OCI-LY7 (cell line): Measurements from ENCODE around the gene AKT3.

Experiments used
- CTCF ChIP-seq: fragments of 200-600 bp; sonication (generic); conservative IDR thresholded peaks from 2 replicates; pipeline ENCODE4 v1.5.1; 2014; ENCODE audit warnings: mild to moderate bottlenecking, antibody characterized with exemption, low read length, moderate library complexity, mixed read lengths
- EZH2phosphoT487 ChIP-seq: fragments of 200-600 bp; sonication (generic); IDR thresholded peaks from 2 replicates; pipeline ENCODE4 v1.6.1; 2018; ENCODE audit warnings: low read depth, borderline replicate concordance, mild to moderate bottlenecking, mixed run types, antibody characterized with exemption, low read length, moderate library complexity, mixed read lengths

GRCh38 chr1:243572940-243573339 lies 277.1 kb downstream of the AKT3 start:
- no peak for TF ChIP-seq CTCF
- no peak for TF ChIP-seq EZH2phosphoT487
